Neural crest cell (in vitro differentiated cells): ENCODE measurements around the gene P2RY2. TPM values are rescaled to one million over a fixed set of nuclear protein-coding genes. Genes with fewer than 3 reads are reported as not detected.

Experiments used
- DNase-seq: peaks from one replicate; pipeline ENCODE4 v3.0.0; 2021; ENCODE audit warnings: low read depth, mixed read lengths, low spot score
- H3K27ac Mint-ChIP-seq: one replicate; pipeline ENCODE4 v1.8.0; 2021; ENCODE audit warnings: mild to moderate bottlenecking, mixed read lengths; ENCODE audit not compliant: unreplicated experiment
- H3K27me3 Mint-ChIP-seq: 2 replicates; pipeline ENCODE4 v1.8.0; 2021; ENCODE audit warnings: low read depth, mild to moderate bottlenecking, mixed read lengths
- H3K36me3 Mint-ChIP-seq: 2 replicates; pipeline ENCODE4 v1.8.0; 2021; ENCODE audit warnings: low read depth, mild to moderate bottlenecking, mixed read lengths
- H3K4me1 Mint-ChIP-seq: 2 replicates; pipeline ENCODE4 v1.8.0; 2021; ENCODE audit warnings: mixed read lengths
- H3K4me3 Mint-ChIP-seq: one replicate; pipeline ENCODE4 v1.8.0; 2021; ENCODE audit warnings: mild to moderate bottlenecking, mixed read lengths
- H3K9me3 Mint-ChIP-seq: 2 replicates; pipeline ENCODE4 v1.8.0; 2021; ENCODE audit warnings: mixed read lengths
- CTCF ChIP-seq: fragments of 200-600 bp; sonication (generic); conservative IDR thresholded peaks from 2 replicates; pipeline ENCODE4 v1.5.0; 2021; ENCODE audit warnings: antibody characterized with exemption, mild to moderate bottlenecking
- total RNA-seq: library from RNA; stranded (reverse); gene quantifications from 2 replicates; pipeline ENCODE4 v1.2.1, GENCODE V29; 2021

P2RY2 gene
- total RNA-seq, 1 donor from 2014 or later = 0.14 TPM

- H3K27ac Mint-ChIP-seq = no peak overlapping the region
- H3K36me3 Mint-ChIP-seq = no peaks in the 10 kb centered on the region
- H3K4me3 Mint-ChIP-seq = no peak overlapping the region
- no peak for TF ChIP-seq CTCF
- peaks cover 28% of the 10 kb centered on the region for H3K4me1 Mint-ChIP-seq
- no peak for DNase-seq
- no peaks in the 10 kb centered on the region for H3K27me3 Mint-ChIP-seq
- no peaks in the 10 kb centered on the region for H3K9me3 Mint-ChIP-seq
Measured at GRCh38 chr11:73243093-73243485, 25.0 kb downstream of the P2RY2 start.

GRCh38 chr11:73244589-73245240 is 26.6 kb downstream of the P2RY2 start:
- no peaks in the 10 kb centered on the region for H3K9me3 Mint-ChIP-seq

DNA sequence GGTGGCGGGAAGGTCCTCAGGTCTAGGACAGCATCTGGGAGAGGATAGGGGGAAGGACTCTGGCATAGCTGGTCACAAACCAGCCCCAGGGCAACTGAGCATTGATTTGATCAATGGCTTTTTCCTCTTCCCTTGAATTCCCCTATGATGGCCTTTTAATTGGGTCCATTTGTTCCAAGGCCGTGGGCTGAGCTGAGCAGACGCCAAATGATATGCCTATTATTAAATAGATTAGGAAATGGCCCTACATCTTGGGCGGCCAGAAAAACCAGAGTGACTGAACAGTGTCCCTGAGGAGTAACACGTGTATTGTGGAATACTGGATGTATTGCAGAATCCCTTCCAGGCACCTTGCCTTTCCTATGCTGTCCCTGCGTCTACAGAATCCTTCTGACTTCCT is 27.4 kb downstream of the P2RY2 start:
- no peak overlapping the region for H3K4me3 Mint-ChIP-seq

More at GRCh38 chr11:73244589-73245240, 26.6 kb downstream of the P2RY2 start:
- DNase-seq = no peak
- Mint-ChIP-seq H3K27me3 (no peaks in the 10 kb centered on the region), H3K27ac (peak overlapping the region; percentile 52), H3K36me3 (no peaks in the 10 kb centered on the region), H3K4me1 (peaks cover 28% of the 10 kb centered on the region), H3K4me3 (no peak overlapping the region)
- TF ChIP-seq CTCF = no peak

GRCh38 chr11:73246303-73246702 is 28.2 kb downstream of the P2RY2 start:
- H3K27me3 Mint-ChIP-seq = no peaks in the 10 kb centered on the region
- no peak for DNase-seq
- H3K4me1 Mint-ChIP-seq = peaks cover 28% of the 10 kb centered on the region
- H3K27ac Mint-ChIP-seq = no peak overlapping the region
- H3K9me3 Mint-ChIP-seq = no peaks in the 10 kb centered on the region
- H3K36me3 Mint-ChIP-seq = no peaks in the 10 kb centered on the region
- H3K4me3 Mint-ChIP-seq = no peak overlapping the region
- TF ChIP-seq CTCF = no peak

More for the DNA sequence above, 27.4 kb downstream of the P2RY2 start:
- Mint-ChIP-seq H3K27ac (peak overlapping the region; percentile 14), H3K4me1 (peaks cover 28% of the 10 kb centered on the region), H3K9me3 (no peaks in the 10 kb centered on the region), H3K27me3 (no peaks in the 10 kb centered on the region), H3K36me3 (no peaks in the 10 kb centered on the region)
- no peak for DNase-seq
- TF ChIP-seq CTCF = no peak

- no peaks in the 10 kb centered on the region for H3K36me3 Mint-ChIP-seq
- no peak for TF ChIP-seq CTCF
- no peak overlapping the region for H3K27ac Mint-ChIP-seq
- DNase-seq = no peak
- H3K9me3 Mint-ChIP-seq = no peaks in the 10 kb centered on the region
- H3K4me3 Mint-ChIP-seq = no peak overlapping the region
- H3K4me1 Mint-ChIP-seq = peaks cover 18% of the 10 kb centered on the region
- H3K27me3 Mint-ChIP-seq = no peaks in the 10 kb centered on the region
Measured at GRCh38 chr11:73248526-73249185, 30.6 kb downstream of the P2RY2 start.
